ENCODE measurements around the gene ATP6V1G1.

DNA sequence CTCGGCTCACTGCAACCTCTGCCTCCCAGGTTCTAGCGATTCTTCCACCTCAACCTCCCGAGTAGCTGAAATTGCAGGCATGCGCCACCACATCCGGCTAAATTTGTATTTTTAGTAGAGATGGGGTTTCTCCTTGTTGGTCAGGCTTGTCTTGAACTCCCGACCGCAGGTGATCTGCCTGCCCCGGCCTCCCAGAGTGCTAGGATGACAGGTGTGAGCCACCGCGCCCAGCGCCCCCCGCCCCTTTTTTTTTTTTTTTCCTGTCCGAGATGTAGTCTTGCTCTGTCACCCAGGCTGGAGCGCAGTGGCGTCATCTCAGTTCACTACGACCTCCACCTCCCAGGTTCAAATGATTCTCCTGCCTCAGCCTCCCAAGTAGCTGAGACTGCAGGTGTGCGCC lies 6.6 kb downstream of the ATP6V1G1 start:
- TF ChIP-seq, protein P1, sequence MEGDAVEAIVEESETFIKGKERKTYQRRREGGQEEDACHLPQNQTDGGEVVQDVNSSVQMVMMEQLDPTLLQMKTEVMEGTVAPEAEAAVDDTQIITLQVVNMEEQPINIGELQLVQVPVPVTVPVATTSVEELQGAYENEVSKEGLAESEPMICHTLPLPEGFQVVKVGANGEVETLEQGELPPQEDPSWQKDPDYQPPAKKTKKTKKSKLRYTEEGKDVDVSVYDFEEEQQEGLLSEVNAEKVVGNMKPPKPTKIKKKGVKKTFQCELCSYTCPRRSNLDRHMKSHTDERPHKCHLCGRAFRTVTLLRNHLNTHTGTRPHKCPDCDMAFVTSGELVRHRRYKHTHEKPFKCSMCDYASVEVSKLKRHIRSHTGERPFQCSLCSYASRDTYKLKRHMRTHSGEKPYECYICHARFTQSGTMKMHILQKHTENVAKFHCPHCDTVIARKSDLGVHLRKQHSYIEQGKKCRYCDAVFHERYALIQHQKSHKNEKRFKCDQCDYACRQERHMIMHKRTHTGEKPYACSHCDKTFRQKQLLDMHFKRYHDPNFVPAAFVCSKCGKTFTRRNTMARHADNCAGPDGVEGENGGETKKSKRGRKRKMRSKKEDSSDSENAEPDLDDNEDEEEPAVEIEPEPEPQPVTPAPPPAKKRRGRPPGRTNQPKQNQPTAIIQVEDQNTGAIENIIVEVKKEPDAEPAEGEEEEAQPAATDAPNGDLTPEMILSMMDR (IDR thresholded peaks at IDR 0.05) = no peak
- TF ChIP-seq MAFK (IDR thresholded peaks at IDR 0.05; ENCODE audit: partially characterized antibody) = no peak
- no peak for TF ChIP-seq SMC3 (IDR thresholded peaks at IDR 0.05)
- TF ChIP-seq JUN (IDR thresholded peaks at IDR 0.05) = no peak
- TF ChIP-seq CEBPB (IDR thresholded peaks at IDR 0.05) = no peak
- TF ChIP-seq EP300 (IDR thresholded peaks at IDR 0.05) = no peak
- TF ChIP-seq BCL3 (IDR thresholded peaks at IDR 0.05) = no peak
- TF ChIP-seq, protein P2, sequence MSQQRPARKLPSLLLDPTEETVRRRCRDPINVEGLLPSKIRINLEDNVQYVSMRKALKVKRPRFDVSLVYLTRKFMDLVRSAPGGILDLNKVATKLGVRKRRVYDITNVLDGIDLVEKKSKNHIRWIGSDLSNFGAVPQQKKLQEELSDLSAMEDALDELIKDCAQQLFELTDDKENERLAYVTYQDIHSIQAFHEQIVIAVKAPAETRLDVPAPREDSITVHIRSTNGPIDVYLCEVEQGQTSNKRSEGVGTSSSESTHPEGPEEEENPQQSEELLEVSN (IDR thresholded peaks at IDR 0.05; ENCODE audit: borderline replicate concordance, low read depth) = no peak

Measured in A549 (cell line).